ENCODE results near the gene SEMA3A. TPM values are rescaled to one million over a fixed set of nuclear protein-coding genes. Genes with fewer than 3 reads are reported as not detected.
"Not testable (repeated sequence)": the region's sequence is repeated elsewhere in the genome, so short reads cannot be mapped to it uniquely, and the experiment has no call there.

SEMA3A gene
- 19.5 and 60.8 TPM in 2 replicates for total RNA-seq
- polyA plus RNA-seq, result 45.2 and 84.3 TPM in 2 replicates
- 24.8 and 52.1 TPM in 2 replicates for polyA plus RNA-seq (2012)
- 22.7 and 27.6 TPM in 2 replicates for polyA minus RNA-seq (ENCODE audit: low replicate concordance)

DNA sequence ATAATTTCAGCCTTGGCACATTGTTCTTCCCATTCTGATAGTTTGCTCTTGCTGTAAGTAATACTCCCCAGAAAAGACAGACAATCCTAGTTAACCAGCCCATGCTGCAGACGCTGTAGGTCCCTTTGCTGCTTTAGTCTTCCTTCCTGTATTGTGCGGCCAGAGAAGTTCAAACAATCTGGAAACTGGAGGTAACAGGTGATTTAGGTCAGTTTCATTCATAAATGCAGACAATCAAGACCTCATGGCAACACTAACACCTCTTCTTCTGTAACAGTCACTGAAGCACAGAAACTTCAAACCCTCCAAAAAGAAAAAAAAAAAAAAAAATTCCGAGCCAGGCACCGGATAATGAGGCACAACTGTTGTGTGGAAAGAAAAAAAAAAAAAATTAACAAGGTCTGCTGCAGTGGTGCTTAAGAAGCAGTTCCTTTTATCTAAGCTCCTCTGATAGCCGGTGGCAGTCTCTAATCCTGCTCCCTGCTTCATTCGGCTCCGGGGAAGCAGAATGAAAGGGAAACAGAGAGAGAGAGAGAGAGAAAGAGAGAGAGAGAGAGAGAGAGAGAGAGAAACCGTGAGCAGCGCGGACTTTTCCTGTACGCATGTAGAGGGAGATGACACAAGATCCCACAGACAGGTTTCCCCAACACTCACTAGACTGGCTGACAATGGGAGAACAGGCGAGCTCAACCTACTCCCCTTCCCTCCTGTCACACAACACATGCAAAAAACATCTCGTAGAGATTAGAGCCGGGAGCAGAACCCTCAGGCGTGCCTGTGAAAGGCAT is at the start of gene SEMA3A:
Gene SEMA3A, minus strand, starts transcription at position 306 of the 788 bp plus-strand sequence. Its CDS starts 203 bp downstream, at position 103.
- TF ChIP-seq, protein P1, sequence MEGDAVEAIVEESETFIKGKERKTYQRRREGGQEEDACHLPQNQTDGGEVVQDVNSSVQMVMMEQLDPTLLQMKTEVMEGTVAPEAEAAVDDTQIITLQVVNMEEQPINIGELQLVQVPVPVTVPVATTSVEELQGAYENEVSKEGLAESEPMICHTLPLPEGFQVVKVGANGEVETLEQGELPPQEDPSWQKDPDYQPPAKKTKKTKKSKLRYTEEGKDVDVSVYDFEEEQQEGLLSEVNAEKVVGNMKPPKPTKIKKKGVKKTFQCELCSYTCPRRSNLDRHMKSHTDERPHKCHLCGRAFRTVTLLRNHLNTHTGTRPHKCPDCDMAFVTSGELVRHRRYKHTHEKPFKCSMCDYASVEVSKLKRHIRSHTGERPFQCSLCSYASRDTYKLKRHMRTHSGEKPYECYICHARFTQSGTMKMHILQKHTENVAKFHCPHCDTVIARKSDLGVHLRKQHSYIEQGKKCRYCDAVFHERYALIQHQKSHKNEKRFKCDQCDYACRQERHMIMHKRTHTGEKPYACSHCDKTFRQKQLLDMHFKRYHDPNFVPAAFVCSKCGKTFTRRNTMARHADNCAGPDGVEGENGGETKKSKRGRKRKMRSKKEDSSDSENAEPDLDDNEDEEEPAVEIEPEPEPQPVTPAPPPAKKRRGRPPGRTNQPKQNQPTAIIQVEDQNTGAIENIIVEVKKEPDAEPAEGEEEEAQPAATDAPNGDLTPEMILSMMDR (conservative IDR thresholded peaks at IDR 0.05 in 1 of 2, IDR thresholded peaks at IDR 0.05 in 1 of 2; ENCODE audit: low read depth in 1 of 2, low read length in 2 of 2), result no peak
- no peak for TF ChIP-seq EZH2 (IDR thresholded peaks at IDR 0.05; ENCODE audit: low read length, missing control alignments)
- peaks cover 44% of the 10 kb centered on the region for H3K79me2 ChIP-seq (ENCODE audit: control insufficient read depth, insufficient read depth, low read length)

DNA sequence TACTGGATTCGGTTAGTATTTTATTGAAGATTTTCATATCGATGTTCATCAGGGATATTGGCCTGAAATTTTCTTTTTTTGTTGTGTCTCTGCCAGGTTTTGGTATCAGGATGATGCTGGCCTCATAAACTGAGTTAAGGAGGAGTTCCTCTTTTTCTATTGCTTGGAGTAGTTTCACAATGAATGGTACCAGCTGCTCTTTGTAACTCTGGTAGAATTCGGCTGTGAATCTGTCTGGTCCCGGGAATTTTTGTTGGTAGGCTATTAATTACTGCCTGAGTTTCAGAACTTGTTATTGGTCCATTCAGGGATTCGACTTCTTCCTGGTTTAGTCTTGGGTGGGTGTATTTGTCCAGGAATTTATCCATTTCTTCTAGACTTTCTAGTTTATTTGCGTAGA is 48.4 kb upstream of the SEMA3A start:
- not testable (repeated sequence) for H3K4me1 ChIP-seq (ENCODE audit: control insufficient read depth, extremely low read depth, insufficient read depth, low read length); H3K79me2 ChIP-seq (ENCODE audit: control insufficient read depth, insufficient read depth, low read length); H3K36me3 ChIP-seq (ENCODE audit: control insufficient read depth, insufficient read depth, low read length); H3K27me3 ChIP-seq (ENCODE audit: control insufficient read depth, insufficient read depth, low read length); H2AFZ ChIP-seq (ENCODE audit: low read length); H3K9ac ChIP-seq (ENCODE audit: insufficient read depth, low read length); H3K9me3 ChIP-seq (ENCODE audit: control insufficient read depth, insufficient read depth, low read depth, low read length); DNase-seq (ENCODE audit: low read depth in 2 of 2); H4K20me1 ChIP-seq (ENCODE audit: control insufficient read depth, extremely low read depth, insufficient read depth, low read length); H3K4me2 ChIP-seq (ENCODE audit: extremely low read depth, insufficient read depth, low read length); H3K27ac ChIP-seq (ENCODE audit: insufficient read depth, low read length); H3K4me3 ChIP-seq (replicated peaks in 1 of 4; ENCODE audit: control extremely low read depth in 1 of 4, insufficient read depth in 1 of 4, low read depth in 3 of 4, low read length in 4 of 4)

More for the DNA sequence above, at the start of gene SEMA3A:
- Histone ChIP-seq H3K4me2 (ENCODE audit: extremely low read depth, insufficient read depth, low read length) (peak within 1 kb of the TSS; percentile 98), H3K4me1 (ENCODE audit: control insufficient read depth, extremely low read depth, insufficient read depth, low read length) (no peaks in the 10 kb centered on the region), H2AFZ (ENCODE audit: low read length) (peak within 1 kb of the TSS; percentile 64), H3K4me3 (replicated peaks in 1 of 4; ENCODE audit: control extremely low read depth in 1 of 4, insufficient read depth in 1 of 4, low read depth in 3 of 4, low read length in 4 of 4) (peak within 1 kb of the TSS; percentile 68 to 94 (median 78)), H3K36me3 (ENCODE audit: control insufficient read depth, insufficient read depth, low read length) (no peaks in the 10 kb centered on the region), H3K9me3 (ENCODE audit: control insufficient read depth, insufficient read depth, low read depth, low read length) (no peaks in the 10 kb centered on the region), H4K20me1 (ENCODE audit: control insufficient read depth, extremely low read depth, insufficient read depth, low read length) (no peaks in the 10 kb centered on the region), H3K9ac (ENCODE audit: insufficient read depth, low read length) (peak within 1 kb of the TSS; percentile 52), H3K27me3 (ENCODE audit: control insufficient read depth, insufficient read depth, low read length) (no peaks in the 10 kb centered on the region), H3K27ac (ENCODE audit: insufficient read depth, low read length) (peak within 1 kb of the TSS; percentile 58)
- DNase-seq (ENCODE audit: low read depth in 2 of 2), result peak; percentile 91 to 92

DNA sequence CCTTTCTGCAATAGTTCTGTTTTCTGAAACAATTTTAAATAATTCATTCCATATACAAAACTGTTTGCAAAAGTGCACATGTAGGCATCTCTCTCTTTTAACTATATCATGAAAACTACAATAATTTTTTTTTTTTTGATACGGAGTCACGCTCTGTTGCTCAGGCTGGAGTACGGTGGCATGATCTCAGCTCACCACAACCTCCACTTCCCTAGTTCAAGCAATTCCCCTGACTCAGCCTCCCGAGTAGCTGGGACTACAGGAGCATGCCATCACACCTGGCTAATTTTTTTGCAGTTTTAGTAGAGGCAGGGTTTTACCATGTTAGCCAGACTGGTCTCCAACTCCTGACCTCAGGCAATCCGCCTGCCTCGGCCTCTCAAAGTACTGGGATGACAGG is 44.0 kb upstream of the SEMA3A start:
- Histone ChIP-seq H2AFZ (ENCODE audit: low read length) (no peak overlapping the region), H3K9ac (ENCODE audit: insufficient read depth, low read length) (no peak overlapping the region), H4K20me1 (ENCODE audit: control insufficient read depth, extremely low read depth, insufficient read depth, low read length) (no peaks in the 10 kb centered on the region), H3K27me3 (ENCODE audit: control insufficient read depth, insufficient read depth, low read length) (no peaks in the 10 kb centered on the region), H3K4me3 (replicated peaks in 1 of 4; ENCODE audit: control extremely low read depth in 1 of 4, insufficient read depth in 1 of 4, low read depth in 3 of 4, low read length in 4 of 4) (no peak overlapping the region), H3K9me3 (ENCODE audit: control insufficient read depth, insufficient read depth, low read depth, low read length) (no peaks in the 10 kb centered on the region), H3K4me1 (ENCODE audit: control insufficient read depth, extremely low read depth, insufficient read depth, low read length) (peaks cover 3% of the 10 kb centered on the region), H3K27ac (ENCODE audit: insufficient read depth, low read length) (no peak overlapping the region), H3K79me2 (ENCODE audit: control insufficient read depth, insufficient read depth, low read length) (no peaks in the 10 kb centered on the region), H3K36me3 (ENCODE audit: control insufficient read depth, insufficient read depth, low read length) (no peaks in the 10 kb centered on the region), H3K4me2 (ENCODE audit: extremely low read depth, insufficient read depth, low read length) (no peak overlapping the region)
- TF ChIP-seq, protein P1 (conservative IDR thresholded peaks at IDR 0.05 in 1 of 2, IDR thresholded peaks at IDR 0.05 in 1 of 2; ENCODE audit: low read depth in 1 of 2, low read length in 2 of 2), result no peak
- TF ChIP-seq EZH2 (IDR thresholded peaks at IDR 0.05; ENCODE audit: low read length, missing control alignments), result no peak
- no peak for DNase-seq (ENCODE audit: low read depth in 2 of 2)
